Ovary (tissue), 9 donors: ENCODE measurements around the gene CLN6. TPM values are rescaled to one million over a fixed set of nuclear protein-coding genes. Genes with fewer than 3 reads are reported as not detected.

Source experiments
- DNase-seq, 5 donors: peaks; one replicate each; pipeline ENCODE4 v3.0.0-alpha.2; 2019 to 2020
- H3K27ac ChIP-seq, 2 donors: fragments of 200-600 bp; one replicate each; pipeline versions ENCODE4 v1.5.1 to v1.8.0; 2019 to 2022
- H3K27me3 ChIP-seq: fragments of 200-600 bp; one replicate; pipeline ENCODE4 v1.8.0; 2022
- H3K36me3 ChIP-seq: fragments of 200-600 bp; sonication (generic); one replicate; pipeline ENCODE4 v1.5.1; 2019
- H3K4me1 ChIP-seq: one replicate; pipeline ENCODE4 v1.8.1; 2013; ENCODE audit warnings: mild to moderate bottlenecking, moderate library complexity; ENCODE audit not compliant: insufficient read depth
- H3K4me3 ChIP-seq: fragments of 200-600 bp; sonication (generic); one replicate; pipeline ENCODE4 v1.5.1; 2017
- H3K9me3 ChIP-seq, 2 donors: fragments of 200-600 bp in 1 of 2; sonication (generic) in 1 of 2; one replicate each; pipeline versions ENCODE4 v1.5.1 to v1.8.1; 2013 to 2019; ENCODE audit warnings: mild to moderate bottlenecking in 1 of 2, moderate library complexity in 1 of 2
- EP300 ChIP-seq: sonication (generic); formaldehyde crosslinking; IDR thresholded peaks from one replicate; pipeline ENCODE4 v1.6.1; 2017; ENCODE audit warnings: antibody characterized with exemption
- POLR2A ChIP-seq: fragments of 450-650 bp; IDR thresholded peaks from one replicate; pipeline ENCODE4 v1.6.1; 2017; ENCODE audit warnings: antibody characterized with exemption, mild to moderate bottlenecking, moderate library complexity
- WGBS, 3 donors: extraction: QIAGEN DNeasy Blood & Tissue Kit in 1 of 3; methylation state at CpG; one replicate each; pipeline versions ENCODE4 v1.1.5 to v1.1.7; 2013 to 2017; 5-methylcytosine and 5-hydroxymethylcytosine counted together
- intact Hi-C, 4 donors: fragments of 100-400 bp; cut with DNase I; formaldehyde crosslinking; loops; one replicate each; pipeline versions ENCODE4 v1.11.0 to v1.15.1; 2022 to 2023
- polyA plus RNA-seq, 2 donors: library from polyadenylated mRNA; stranded (reverse); fragments of 200-250 nt in 1 of 2; fragments of 350-450 nt in 1 of 2; fragmentation: Illumina TruSeq in 1 of 2; extraction: RNeasy Lipid Tissue Mini Kit (QIAGEN cat#74804) in 1 of 2; gene quantifications; one replicate each; pipeline ENCODE4 v1.2.3, GENCODE V29; 2013 to 2014
- total RNA-seq, 7 donors: library from RNA; depleted of rRNA in 2 of 7; stranded (reverse); fragments of >200 nt in 2 of 7; fragmentation: NEBNext Ultra II Directional in 3 of 7; extraction: Animal tissue kit (Norgen Biotek cat#: 25700) in 3 of 7; gene quantifications; one replicate each; pipeline versions ENCODE4 v1.1.0 to v1.2.4, GENCODE V29; 2016 to 2023
- TF ChIP-seq, protein P1 (sequence below), 3 donors: fragments of 450-650 bp in 2 of 3; fragments of 200-600 bp in 1 of 3; IDR thresholded peaks; one replicate each; pipeline versions ENCODE4 v1.5.1 to v1.8.0; 2016 to 2022; ENCODE audit warnings: antibody characterized with exemption in 3 of 3, mild to moderate bottlenecking in 1 of 3
- donor health status: DM: no; HTN: no; CAD: no; lungs with moderate emphysema.
- donor health status: DM: no; HTN: no; CAD: no.
- donor health status: Bipolar disorder and iron deficiency.
- donor health status: DM: yes; HTN: yes; CAD: no.
- donor health status: DM: no; HTN: no; CAD: no.
- donor health status: DM: yes; HTN: yes; CAD: no.

CLN6 gene
- total and polyA plus RNA-seq, 9 donors: 6.3 to 21.8 (median 12.0) TPM

DNA sequence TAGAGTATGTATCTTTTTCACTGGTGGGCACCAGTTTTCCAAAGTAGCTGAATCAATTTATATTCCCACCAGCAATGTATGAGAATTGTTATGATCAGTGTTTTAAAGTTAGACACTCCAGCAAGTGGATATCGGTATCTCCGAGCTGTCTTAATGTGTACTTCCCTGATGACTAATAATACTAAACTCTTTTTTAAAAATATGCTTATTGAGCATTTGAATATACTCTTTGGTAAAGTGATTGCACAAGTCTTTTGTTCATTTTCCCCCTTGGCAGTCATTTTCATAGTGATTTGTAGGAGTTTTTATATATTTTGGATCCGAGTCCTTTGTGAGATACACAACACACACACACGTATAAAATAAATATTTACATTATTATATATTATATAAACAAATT lies 35.6 kb upstream of the CLN6 start:
- no peak for DNase-seq
- Histone ChIP-seq H3K9me3 (no peaks in the 10 kb centered on the region), H3K27me3 (peaks cover 3% of the 10 kb centered on the region), H3K4me1 (no peaks in the 10 kb centered on the region), H3K27ac (no peak overlapping the region), H3K36me3 (no peaks in the 10 kb centered on the region), H3K4me3 (no peak overlapping the region)
- no peak for TF ChIP-seq POLR2A
- TF ChIP-seq EP300: no peak
- TF ChIP-seq, protein P1, sequence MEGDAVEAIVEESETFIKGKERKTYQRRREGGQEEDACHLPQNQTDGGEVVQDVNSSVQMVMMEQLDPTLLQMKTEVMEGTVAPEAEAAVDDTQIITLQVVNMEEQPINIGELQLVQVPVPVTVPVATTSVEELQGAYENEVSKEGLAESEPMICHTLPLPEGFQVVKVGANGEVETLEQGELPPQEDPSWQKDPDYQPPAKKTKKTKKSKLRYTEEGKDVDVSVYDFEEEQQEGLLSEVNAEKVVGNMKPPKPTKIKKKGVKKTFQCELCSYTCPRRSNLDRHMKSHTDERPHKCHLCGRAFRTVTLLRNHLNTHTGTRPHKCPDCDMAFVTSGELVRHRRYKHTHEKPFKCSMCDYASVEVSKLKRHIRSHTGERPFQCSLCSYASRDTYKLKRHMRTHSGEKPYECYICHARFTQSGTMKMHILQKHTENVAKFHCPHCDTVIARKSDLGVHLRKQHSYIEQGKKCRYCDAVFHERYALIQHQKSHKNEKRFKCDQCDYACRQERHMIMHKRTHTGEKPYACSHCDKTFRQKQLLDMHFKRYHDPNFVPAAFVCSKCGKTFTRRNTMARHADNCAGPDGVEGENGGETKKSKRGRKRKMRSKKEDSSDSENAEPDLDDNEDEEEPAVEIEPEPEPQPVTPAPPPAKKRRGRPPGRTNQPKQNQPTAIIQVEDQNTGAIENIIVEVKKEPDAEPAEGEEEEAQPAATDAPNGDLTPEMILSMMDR (IDR thresholded peaks at IDR 0.05): no peak
- 78 to 86% (median 86%) methylated on average over 4 of the region's 4 CpGs for WGBS, 3 donors
- intact Hi-C loops: no loop called here

DNA sequence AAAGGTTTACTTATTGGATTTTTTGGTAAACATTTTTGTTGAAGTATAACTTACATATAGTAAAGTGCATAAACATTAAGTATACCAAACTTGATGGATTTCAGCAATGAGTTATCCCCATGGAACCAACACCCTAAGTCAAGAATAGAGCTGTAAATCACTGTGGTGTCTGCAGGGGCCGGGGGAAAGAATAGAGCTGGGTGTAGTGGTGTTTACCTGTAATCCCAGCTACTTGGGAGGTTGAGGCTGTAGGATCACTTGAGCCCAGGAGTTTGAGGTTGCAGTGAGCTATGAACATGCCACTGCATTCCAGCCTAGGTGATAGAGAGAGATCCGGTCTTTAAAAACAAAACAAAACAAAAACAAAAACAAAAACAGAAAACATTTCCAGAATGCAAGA lies 34.8 kb upstream of the CLN6 start:
- WGBS, 3 donors: 41 to 53% (median 43%) methylated on average over 2 of the region's 2 CpGs
- no peaks in the 10 kb centered on the region for H3K9me3 ChIP-seq
- no peak for DNase-seq
- intact Hi-C loops: no loop called here
- H3K27me3 ChIP-seq: peaks cover 3% of the 10 kb centered on the region
- no peak overlapping the region for H3K27ac ChIP-seq
- H3K4me1 ChIP-seq: no peaks in the 10 kb centered on the region
- no peaks in the 10 kb centered on the region for H3K36me3 ChIP-seq
- H3K4me3 ChIP-seq: no peak overlapping the region
- TF ChIP-seq POLR2A: no peak
- TF ChIP-seq, protein P1 (IDR thresholded peaks at IDR 0.05): no peak
- TF ChIP-seq EP300: no peak

DNA sequence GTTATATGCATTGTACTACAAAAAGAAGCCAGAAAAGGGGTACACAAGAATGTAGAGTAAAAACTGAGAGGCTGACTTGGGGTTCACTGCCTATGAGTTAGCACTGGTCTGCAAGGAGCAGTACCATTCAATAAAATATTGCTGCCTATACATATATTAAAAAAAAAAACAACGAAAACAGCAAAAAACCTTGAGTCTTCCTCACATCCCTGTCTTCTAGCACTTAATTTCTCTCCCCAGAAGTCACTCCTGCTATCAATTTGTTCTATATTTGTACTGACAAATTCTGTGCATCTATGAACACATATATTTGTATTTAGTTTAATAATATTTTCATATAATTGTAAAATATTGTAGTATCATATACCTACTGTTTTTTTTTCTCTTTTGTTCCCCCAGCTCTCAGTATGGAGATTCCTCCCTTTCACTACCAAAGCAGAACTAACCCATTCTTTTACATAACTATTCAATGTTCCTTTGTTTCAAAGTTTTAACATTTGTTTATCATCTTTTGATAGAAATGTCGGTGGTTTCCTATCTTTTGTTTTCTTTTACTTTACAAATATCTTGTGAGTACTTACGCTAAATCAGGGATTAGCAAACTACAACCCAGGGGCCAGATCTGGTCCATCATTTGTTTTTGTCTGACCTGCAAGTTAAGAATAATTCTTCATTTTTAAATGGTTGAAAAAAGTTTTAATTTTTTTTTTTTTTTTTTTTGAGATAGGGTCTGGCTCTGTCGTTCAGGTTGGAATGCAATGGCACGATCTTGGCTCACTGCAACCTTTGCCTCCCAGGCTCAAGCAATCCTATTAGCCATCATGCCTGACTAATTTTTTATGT lies 33.2 kb upstream of the CLN6 start:
- H3K36me3 ChIP-seq: no peaks in the 10 kb centered on the region
- TF ChIP-seq EP300: no peak
- no peak for TF ChIP-seq POLR2A
- TF ChIP-seq, protein P1 (IDR thresholded peaks at IDR 0.05): no peak
- H3K4me1 ChIP-seq: no peaks in the 10 kb centered on the region
- intact Hi-C loops: no loop called here
- no peaks in the 10 kb centered on the region for H3K9me3 ChIP-seq
- H3K27ac ChIP-seq: no peak overlapping the region
- peaks cover 3% of the 10 kb centered on the region for H3K27me3 ChIP-seq
- DNase-seq: no peak
- 41 to 46% (median 42%) methylated on average over 5 of the region's 5 CpGs for WGBS, 3 donors
- H3K4me3 ChIP-seq: no peak overlapping the region

DNA sequence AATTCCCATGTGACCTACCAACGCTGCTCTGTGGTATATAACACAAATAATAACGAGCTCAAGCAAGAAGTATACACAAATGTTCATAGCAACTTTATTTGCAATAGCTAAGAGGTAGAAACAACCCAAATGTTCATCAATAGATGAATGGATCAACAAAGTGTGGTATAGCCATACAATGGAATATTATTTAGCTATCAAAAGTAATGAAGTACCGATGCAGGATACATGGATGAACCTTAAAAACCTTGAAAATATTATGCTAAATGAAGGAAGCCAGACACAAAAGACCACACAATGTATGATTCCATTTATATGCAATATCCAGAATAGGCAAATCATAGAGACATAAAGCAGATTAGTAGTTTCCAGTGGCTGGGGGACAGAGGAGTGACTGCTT lies 32.5 kb upstream of the CLN6 start:
- intact Hi-C loops: no loop called here
- Histone ChIP-seq H3K4me3 (no peak overlapping the region), H3K27ac (no peak overlapping the region), H3K9me3 (no peaks in the 10 kb centered on the region), H3K36me3 (no peaks in the 10 kb centered on the region), H3K4me1 (no peaks in the 10 kb centered on the region), H3K27me3 (peaks cover 3% of the 10 kb centered on the region)
- no peak for TF ChIP-seq EP300
- TF ChIP-seq, protein P1 (IDR thresholded peaks at IDR 0.05): no peak
- no peak for TF ChIP-seq POLR2A
- DNase-seq: no peak
- WGBS, 3 donors: 96 to 97% (median 97%) methylated on average over 3 of the region's 3 CpGs
